SJCRH30 (cell line): ENCODE measurements around the gene PRPSAP2. TPM values are rescaled to one million over a fixed set of nuclear protein-coding genes. Genes with fewer than 3 reads are reported as not detected.
"Not testable (repeated sequence)": the region's sequence is repeated elsewhere in the genome, so short reads cannot be mapped to it uniquely, and the experiment has no call there.

Source experiments
- DNase-seq, 2 experiments: peaks; one replicate each; pipeline ENCODE4 v3.0.0-alpha.2; 2015 to 2020
- H3K27ac ChIP-seq: fragments of 250-450 bp; sonication (Bioruptor Pico); 2 replicates; pipeline ENCODE4 v1.5.1; 2020; ENCODE audit warnings: mild to moderate bottlenecking, moderate library complexity
- H3K27me3 ChIP-seq: fragments of 250-450 bp; sonication (Bioruptor Pico); 2 replicates; pipeline ENCODE4 v1.5.1; 2020; ENCODE audit warnings: mild to moderate bottlenecking, moderate library complexity
- H3K36me3 ChIP-seq: fragments of 250-450 bp; sonication (Bioruptor Pico); 2 replicates; pipeline ENCODE4 v1.5.1; 2020; ENCODE audit warnings: mild to moderate bottlenecking, moderate library complexity
- H3K4me1 ChIP-seq: fragments of 250-450 bp; sonication (Bioruptor Pico); 2 replicates; pipeline ENCODE4 v1.5.1; 2020; ENCODE audit warnings: mild to moderate bottlenecking, moderate library complexity
- H3K4me3 ChIP-seq: fragments of 250-450 bp; sonication (Bioruptor Pico); 2 replicates; pipeline ENCODE4 v1.5.1; 2020; ENCODE audit warnings: mild to moderate bottlenecking, moderate library complexity
- H3K9me3 ChIP-seq: fragments of 250-450 bp; sonication (Bioruptor Pico); replicated peaks from 2 replicates; pipeline ENCODE4 v1.5.1; 2020; ENCODE audit warnings: mild to moderate bottlenecking, moderate library complexity
- total RNA-seq: library from RNA; depleted of rRNA; stranded (reverse); fragments of >200 nt; shearing (Covaris generic); gene quantifications from 2 replicates; pipeline ENCODE4 v1.2.3, GENCODE V29; 2014

Gene PRPSAP2
- total RNA-seq, 1 experiment from 2014 or later, result 187 TPM

DNA sequence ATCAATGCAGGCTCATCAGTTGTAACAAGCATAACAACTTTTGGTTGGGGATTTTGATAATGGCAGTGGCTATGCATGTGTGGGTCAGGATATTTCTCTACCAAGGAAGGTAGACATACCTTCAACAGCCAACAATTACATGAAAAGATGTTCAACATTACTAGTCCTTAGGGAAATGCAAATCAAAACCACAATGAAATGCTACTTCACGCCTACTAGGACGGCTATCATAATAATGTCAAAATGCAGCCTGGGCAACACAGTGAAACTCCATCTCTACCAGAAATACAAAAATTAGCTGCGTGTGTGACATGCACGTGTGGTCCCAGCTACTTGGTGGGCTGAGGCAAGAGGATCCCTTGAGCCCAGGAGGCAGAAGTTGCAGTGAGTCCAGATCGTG is 86.7 kb downstream of the PRPSAP2 start:
- no peaks in the 10 kb centered on the region for H3K4me1 ChIP-seq
- no peaks in the 10 kb centered on the region for H3K36me3 ChIP-seq

DNA sequence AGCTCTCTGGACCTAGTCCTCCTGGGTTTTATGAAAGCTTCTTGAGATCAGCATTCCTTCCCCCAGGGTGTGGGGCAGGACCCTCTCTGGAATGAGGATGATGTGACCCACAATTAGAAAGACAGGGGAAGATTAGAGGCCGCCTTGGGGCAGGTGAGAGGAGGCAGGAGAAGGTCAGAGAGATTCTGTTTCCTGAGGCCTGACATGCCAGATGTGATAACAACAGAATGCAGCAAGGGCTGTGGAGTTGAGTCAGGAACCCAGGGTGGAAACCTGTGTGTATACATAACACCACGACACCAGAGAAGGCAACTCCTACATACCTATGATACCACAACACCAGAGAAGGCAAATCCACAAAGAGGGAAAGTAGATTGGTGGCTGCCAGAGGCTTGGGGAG is 88.6 kb downstream of the PRPSAP2 start:
- H3K4me3 ChIP-seq, result no peak overlapping the region
- no peaks in the 10 kb centered on the region for H3K36me3 ChIP-seq
- H3K4me1 ChIP-seq, result no peaks in the 10 kb centered on the region
- H3K27me3 ChIP-seq, result peaks cover 14% of the 10 kb centered on the region
- H3K27ac ChIP-seq, result no peak overlapping the region
- H3K9me3 ChIP-seq, result no peaks in the 10 kb centered on the region
- no peak for DNase-seq

More for the DNA sequence above, 86.7 kb downstream of the PRPSAP2 start:
- H3K27ac ChIP-seq, result no peak overlapping the region
- H3K9me3 ChIP-seq, result no peaks in the 10 kb centered on the region; the same call in 1 of the 2 replicates
- H3K27me3 ChIP-seq, result no peaks in the 10 kb centered on the region; the same call in 1 of the 2 replicates
- no peak for DNase-seq
- H3K4me3 ChIP-seq, result no peak overlapping the region

GRCh38 chr17:18947866-18948265 is 89.9 kb downstream of the PRPSAP2 start:
- Histone ChIP-seq H3K4me3 (no peak overlapping the region), H3K27me3 (peaks cover 19% of the 10 kb centered on the region), H3K9me3 (no peaks in the 10 kb centered on the region), H3K27ac (no peak overlapping the region), H3K4me1 (no peaks in the 10 kb centered on the region), H3K36me3 (no peaks in the 10 kb centered on the region)
- DNase-seq, result no peak

DNA sequence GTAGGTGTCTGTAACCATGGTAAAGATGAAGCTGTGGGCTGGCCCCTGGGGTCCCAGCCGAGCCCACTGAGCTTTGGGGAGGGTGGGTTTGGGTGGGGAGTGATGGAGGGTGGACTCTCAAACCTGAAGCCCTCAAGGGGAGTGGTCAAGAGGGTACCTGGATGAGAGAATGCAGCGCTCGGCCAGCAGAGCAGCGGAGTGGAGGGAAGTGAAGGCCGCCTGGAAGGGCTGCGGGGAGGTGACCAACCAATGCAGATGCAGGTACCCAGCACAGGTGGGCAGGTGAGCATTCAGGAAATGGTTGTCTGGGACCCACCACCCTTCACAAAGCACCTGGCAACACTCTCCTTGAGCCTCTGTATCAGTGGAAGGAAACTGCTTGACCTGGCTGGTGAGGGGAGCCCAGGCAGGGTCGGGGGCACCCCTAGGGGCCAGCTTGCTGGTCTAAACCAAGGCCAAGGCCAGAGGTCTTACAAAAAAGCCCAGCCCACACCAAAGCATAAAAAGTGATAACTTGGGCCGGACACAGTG is 90.6 kb downstream of the PRPSAP2 start:
- Histone ChIP-seq H3K36me3 (no peaks in the 10 kb centered on the region), H3K4me3 (no peak overlapping the region), H3K27ac (no peak overlapping the region), H3K4me1 (no peaks in the 10 kb centered on the region), H3K9me3 (no peaks in the 10 kb centered on the region), H3K27me3 (peaks cover 19% of the 10 kb centered on the region)
- DNase-seq, result no peak

DNA sequence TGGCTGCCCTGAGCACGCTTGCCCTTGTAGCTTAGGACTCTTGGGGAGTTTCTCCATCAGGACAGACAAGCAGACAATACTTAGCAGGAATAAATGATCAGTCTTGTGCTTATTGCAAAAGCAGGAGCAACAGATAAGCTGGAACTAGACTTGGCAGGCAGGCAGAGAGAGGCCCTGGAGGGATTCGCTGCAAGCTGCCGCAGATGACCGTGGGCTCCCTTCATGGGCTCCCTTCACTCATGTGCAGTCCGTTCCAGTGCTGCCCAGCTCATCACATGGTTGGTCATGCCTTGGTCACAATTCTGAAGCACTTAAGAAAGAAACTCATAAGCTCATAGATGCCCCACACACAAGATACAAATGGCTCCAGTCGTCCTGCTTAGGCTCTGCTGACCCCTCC is 91.6 kb downstream of the PRPSAP2 start:
- H3K9me3 ChIP-seq, result no peaks in the 10 kb centered on the region
- H3K27me3 ChIP-seq, result peaks cover 19% of the 10 kb centered on the region
- no peak overlapping the region for H3K27ac ChIP-seq
- H3K4me1 ChIP-seq, result no peaks in the 10 kb centered on the region
- no peaks in the 10 kb centered on the region for H3K36me3 ChIP-seq
- H3K4me3 ChIP-seq, result no peak overlapping the region
- DNase-seq, result no peak

- Histone ChIP-seq H3K27ac (no peak overlapping the region), H3K4me1 (no peaks in the 10 kb centered on the region), H3K36me3 (no peaks in the 10 kb centered on the region), H3K4me3 (no peak overlapping the region), H3K27me3 (peaks cover 19% of the 10 kb centered on the region), H3K9me3 (no peaks in the 10 kb centered on the region)
- no peak for DNase-seq
These were observed 92.4 kb downstream of the PRPSAP2 start for GRCh38 chr17:18950346-18950745.

DNA sequence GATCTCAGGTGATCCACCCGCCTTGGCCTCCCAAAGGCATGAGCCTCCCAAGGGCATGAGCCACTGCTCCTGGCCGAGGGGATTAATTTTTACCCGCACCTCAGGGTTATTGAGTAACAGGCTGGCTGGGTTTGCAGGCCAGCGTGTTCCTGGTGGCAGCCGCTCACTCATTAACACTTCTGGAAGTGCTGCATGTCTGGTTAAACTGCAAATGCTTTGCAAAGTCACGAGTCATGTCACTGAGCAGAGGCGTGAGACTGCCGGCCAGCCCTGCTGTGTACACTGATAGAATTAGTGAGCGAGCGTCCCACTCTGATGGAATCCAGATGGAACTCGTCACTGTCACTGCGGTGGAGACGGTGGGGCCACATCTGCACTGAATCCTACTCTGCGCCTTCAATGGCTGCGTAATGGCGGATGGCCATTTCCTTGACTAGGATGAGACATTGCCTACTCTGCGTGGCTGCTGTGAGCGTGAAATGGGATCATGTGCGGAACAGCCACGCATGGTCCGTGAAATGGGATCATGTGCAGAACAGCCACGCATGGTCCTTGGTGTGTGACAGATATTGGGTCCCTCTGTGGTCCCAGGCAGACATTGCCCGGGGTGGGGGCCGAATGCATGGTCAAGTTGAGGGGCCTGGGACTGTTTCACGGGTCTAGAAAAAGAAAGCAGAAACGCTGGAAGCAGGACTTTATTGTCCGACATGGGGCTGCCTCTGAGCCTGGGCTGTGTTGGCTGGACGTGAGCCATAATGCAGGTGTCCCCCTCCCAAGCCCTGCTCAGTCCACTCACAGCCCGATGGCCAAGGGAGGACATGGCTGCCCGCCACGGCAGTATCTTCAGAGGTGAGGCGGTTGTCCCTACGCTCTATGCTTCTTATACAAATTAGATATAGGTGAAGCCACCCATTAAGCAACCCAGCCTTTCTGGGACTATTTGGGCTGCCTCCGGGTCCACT is 93.3 kb downstream of the PRPSAP2 start:
- no peak for DNase-seq
- Histone ChIP-seq H3K36me3 (no peaks in the 10 kb centered on the region), H3K9me3 (no peaks in the 10 kb centered on the region)

GRCh38 chr17:18951941-18952842 is 94.3 kb downstream of the PRPSAP2 start, which contains the start of gene SLC5A10:
SLC5A10 (plus strand) TSS chr17:18952165; CDS start chr17:18952206, 41 bp downstream.
- H3K4me1 ChIP-seq, result no peaks in the 10 kb centered on the region
- H3K36me3 ChIP-seq, result no peaks in the 10 kb centered on the region
- peaks cover 19% of the 10 kb centered on the region for H3K27me3 ChIP-seq
- DNase-seq, result no peak
- H3K9me3 ChIP-seq, result no peaks in the 10 kb centered on the region
- H3K4me3 ChIP-seq, result no peak within 1 kb of the TSS
- no peak within 1 kb of the TSS for H3K27ac ChIP-seq

More for the DNA sequence above, 93.3 kb downstream of the PRPSAP2 start:
- H3K4me1 ChIP-seq, result no peaks in the 10 kb centered on the region
- no peak overlapping the region for H3K27ac ChIP-seq
- H3K4me3 ChIP-seq, result no peak overlapping the region
- H3K27me3 ChIP-seq, result peaks cover 19% of the 10 kb centered on the region

- Histone ChIP-seq H3K36me3 (no peaks in the 10 kb centered on the region), H3K4me3 (no peak overlapping the region), H3K4me1 (no peaks in the 10 kb centered on the region), H3K27me3 (peaks cover 19% of the 10 kb centered on the region), H3K9me3 (no peaks in the 10 kb centered on the region), H3K27ac (no peak overlapping the region)
- DNase-seq, result no peak
These were observed 95.3 kb downstream of the PRPSAP2 start for GRCh38 chr17:18953231-18953728.

GRCh38 chr17:18954321-18954720 is 96.4 kb downstream of the PRPSAP2 start:
- Histone ChIP-seq H3K4me1 (peaks cover under 1% of the 10 kb centered on the region; the same call in 1 of the 2 replicates), H3K27ac (no peak overlapping the region), H3K4me3 (no peak overlapping the region), H3K27me3 (peaks cover 19% of the 10 kb centered on the region), H3K36me3 (no peaks in the 10 kb centered on the region), H3K9me3 (no peaks in the 10 kb centered on the region)
- DNase-seq, result no peak

DNA sequence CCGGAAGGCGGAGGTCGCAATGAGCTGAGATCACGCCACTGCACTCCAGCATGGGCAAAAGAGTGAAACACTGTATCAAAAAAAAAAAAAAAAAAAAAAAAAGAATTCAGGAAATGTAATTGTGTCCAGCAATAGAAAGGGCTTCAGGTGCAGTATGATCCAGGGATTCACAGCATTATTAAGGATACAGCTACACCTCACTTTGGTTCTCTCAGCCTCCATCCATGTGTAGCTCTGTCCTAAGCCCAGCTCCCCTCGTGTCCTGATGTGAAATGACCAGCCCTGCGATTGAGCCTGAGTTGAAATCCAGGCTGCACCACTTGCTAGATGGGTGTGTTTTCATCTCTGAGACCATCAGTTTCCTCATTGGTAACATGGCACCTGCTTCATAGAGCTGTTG is 97.1 kb downstream of the PRPSAP2 start:
- Histone ChIP-seq H3K27ac (no peak overlapping the region), H3K36me3 (no peaks in the 10 kb centered on the region), H3K4me1 (peaks cover 3% of the 10 kb centered on the region; the same call in 1 of the 2 replicates), H3K27me3 (peaks cover 16% of the 10 kb centered on the region), H3K9me3 (no peaks in the 10 kb centered on the region), H3K4me3 (no peak overlapping the region)
- DNase-seq, result no peak

DNA sequence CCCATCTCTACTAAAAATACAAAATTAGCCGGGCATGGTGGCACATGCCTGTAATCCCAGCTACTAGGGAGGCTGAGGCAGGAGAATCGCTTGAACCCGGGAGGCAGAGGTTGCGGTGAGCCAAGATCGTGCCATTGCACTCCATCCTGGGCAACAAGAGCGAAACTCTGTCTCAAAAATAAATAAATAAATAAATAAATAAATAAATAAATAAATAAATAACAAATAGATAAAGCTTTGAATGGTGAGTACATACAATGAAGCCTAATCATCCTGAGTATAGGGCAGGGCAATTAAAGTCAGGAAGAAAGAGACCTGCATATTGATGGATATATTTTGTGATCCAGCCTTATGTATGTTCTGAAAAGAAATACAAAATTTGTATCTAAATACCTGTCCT is 98.1 kb downstream of the PRPSAP2 start:
- H3K9me3 ChIP-seq, H3K36me3 ChIP-seq, H3K27ac ChIP-seq, DNase-seq, H3K4me1 ChIP-seq, H3K4me3 ChIP-seq, H3K27me3 ChIP-seq: not testable (repeated sequence)

DNA sequence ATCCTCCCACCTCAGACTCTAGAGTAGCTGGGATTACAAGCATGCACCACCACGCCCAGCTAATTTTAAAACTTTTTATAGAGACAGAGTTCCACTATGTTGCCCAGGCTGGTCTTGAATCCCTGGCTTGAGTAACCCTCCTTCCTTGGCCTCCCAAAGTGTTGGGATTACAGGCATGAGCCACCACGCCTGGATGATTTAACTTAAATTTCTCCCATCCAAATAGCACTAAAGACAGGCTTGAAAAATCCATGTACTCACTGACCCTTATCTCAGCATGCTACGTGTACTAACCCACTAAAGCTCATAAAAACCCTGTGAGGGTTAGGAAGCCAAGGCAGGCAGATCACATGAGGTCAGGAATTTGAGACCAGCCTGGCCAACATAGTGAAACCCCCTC is 98.7 kb downstream of the PRPSAP2 start:
- DNase-seq, result no peak
- Histone ChIP-seq H3K4me3 (no peak overlapping the region), H3K27me3 (peaks cover 5% of the 10 kb centered on the region; the same call in 1 of the 2 replicates), H3K4me1 (peaks cover 3% of the 10 kb centered on the region; the same call in 1 of the 2 replicates), H3K9me3 (no peaks in the 10 kb centered on the region), H3K36me3 (no peaks in the 10 kb centered on the region), H3K27ac (no peak overlapping the region)

DNA sequence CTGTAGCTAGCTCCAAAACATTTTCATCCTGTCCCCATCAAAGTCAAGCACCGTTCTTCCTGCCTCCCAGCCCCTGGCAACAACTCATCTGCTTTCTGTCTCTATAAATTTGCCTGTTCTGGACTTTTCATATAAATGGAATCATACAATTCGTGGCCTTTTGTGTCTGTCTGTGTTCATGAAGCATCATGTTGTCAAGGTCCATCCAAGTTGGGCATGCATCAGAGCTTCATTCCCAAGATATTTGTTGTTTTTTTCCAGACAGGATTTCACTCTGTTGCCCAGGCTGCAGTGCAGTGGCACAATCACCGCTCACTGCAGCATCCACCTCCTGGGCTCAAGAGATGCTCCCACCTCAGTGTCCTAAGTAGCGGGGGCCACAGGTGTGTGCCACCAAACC is 99.9 kb downstream of the PRPSAP2 start:
- H3K27me3 ChIP-seq, result no peaks in the 10 kb centered on the region
- DNase-seq, result no peak
- H3K4me3 ChIP-seq, result no peak overlapping the region
- H3K36me3 ChIP-seq, result no peaks in the 10 kb centered on the region
- no peaks in the 10 kb centered on the region for H3K9me3 ChIP-seq
- H3K27ac ChIP-seq, result no peak overlapping the region
- peaks cover 3% of the 10 kb centered on the region; the same call in 1 of the 2 replicates for H3K4me1 ChIP-seq
